D721Med (cell line): ENCODE measurements around the gene HIGD1B.
"Not testable (repeated sequence)": the region's sequence is repeated elsewhere in the genome, so short reads cannot be mapped to it uniquely, and the experiment has no call there.

Source experiments
- DNase-seq: peaks from one replicate; pipeline ENCODE4 v3.0.0; 2011; ENCODE audit warnings: low spot score; ENCODE audit not compliant: insufficient read length
- FAIRE-seq: peaks from 2 replicates; lab custom pipeline; 2011; peaks lifted over from hg19 to GRCh38; lab: Jason Lieb, UNC
- CTCF ChIP-seq: IDR thresholded peaks from 2 replicates; pipeline ENCODE4 v1.5.1; 2012; ENCODE audit warnings: mild to moderate bottlenecking, control low read depth; ENCODE audit not compliant: insufficient read depth; ENCODE audit errors: missing control alignments

Gene HIGD1B

GRCh38 chr17:44847586-44847985 is at the start of gene HIGD1B:
Gene HIGD1B, plus strand, starts transcription at chr17:44847883. Its CDS starts 270 bp downstream, at chr17:44848153.
- FAIRE-seq (no peak), DNase-seq (no peak)
- no peak for TF ChIP-seq CTCF

GRCh38 chr17:44798356-44798755 is 49.3 kb upstream of the HIGD1B start:
- no peak for DNase-seq
- no peak for TF ChIP-seq CTCF
- no peak for FAIRE-seq

GRCh38 chr17:44801880-44802279 is 45.8 kb upstream of the HIGD1B start:
- DNase-seq (no peak), FAIRE-seq (no peak)
- no peak for TF ChIP-seq CTCF

GRCh38 chr17:44804302-44805089 is 43.2 kb upstream of the HIGD1B start:
- DNase-seq (no peak), FAIRE-seq (no peak)
- no peak for TF ChIP-seq CTCF

- no peak for FAIRE-seq
- no peak for DNase-seq
- TF ChIP-seq CTCF: no peak
Measured at GRCh38 chr17:44807093-44807816, 40.4 kb upstream of the HIGD1B start.

GRCh38 chr17:44807817-44808155 is 39.9 kb upstream of the HIGD1B start:
- TF ChIP-seq CTCF: no peak
- DNase-seq (peak; percentile 79), FAIRE-seq (peak; percentile 82)

GRCh38 chr17:44808156-44808555 is 39.5 kb upstream of the HIGD1B start:
- DNase-seq (no peak), FAIRE-seq (no peak)
- no peak for TF ChIP-seq CTCF

GRCh38 chr17:44808656-44809388 is 38.9 kb upstream of the HIGD1B start:
- DNase-seq, FAIRE-seq: not testable (repeated sequence)
